CD4-positive, alpha-beta T cell (primary cell): ENCODE data around the gene GRM8. TPM values are rescaled to one million over a fixed set of nuclear protein-coding genes. Genes with fewer than 3 reads are reported as not detected.

ENCODE experiments used
- ATAC-seq: fragments of 200-7000 bp; cut with Tn5 transposase; one replicate; pipeline ENCODE4 v1.10.0; 2022; ENCODE audit warnings: mild to moderate bottlenecking; ENCODE audit not compliant: poor library complexity
- CTCF ChIA-PET: fragments of 350-600 bp; sonication (Branson Sonifier 250); formaldehyde crosslinking; loops from one replicate; lab custom pipeline; 2021; ENCODE audit warnings: antibody characterized with exemption, inconsistent platforms; lab: Charles Lee
- POLR2A ChIA-PET: fragments of 350-600 bp; sonication (Branson Sonifier 250); formaldehyde crosslinking; loops from one replicate; lab custom pipeline; 2021; ENCODE audit warnings: antibody characterized with exemption, inconsistent platforms; lab: Charles Lee
- DNase-seq, 14 experiments: peaks; one replicate each; pipeline ENCODE4 v3.0.0-alpha.2; 2013 to 2020; ENCODE audit warnings: mixed read lengths in 2 of 14
- H3K27ac ChIP-seq, 2 donors: one replicate each; pipeline versions ENCODE4 v1.5.1 to v1.7.0; 2013; ENCODE audit warnings: low read length in 2 of 2, low read depth in 1 of 2, mild to moderate bottlenecking in 1 of 2
- H3K27me3 ChIP-seq, 2 experiments: 1 replicate in 1 of 2; 2 replicates in 1 of 2; pipeline versions ENCODE4 v1.6.1 to v1.7.0; 2013; ENCODE audit warnings: low read length in 2 of 2, control low read depth in 1 of 2, mild to moderate bottlenecking in 1 of 2, moderate library complexity in 1 of 2; ENCODE audit not compliant: insufficient read depth in 2 of 2, control insufficient read depth in 1 of 2
- H3K36me3 ChIP-seq: one replicate; pipeline ENCODE4 v1.6.1; 2013; ENCODE audit warnings: low read length, control low read depth; ENCODE audit not compliant: insufficient read depth
- H3K4me1 ChIP-seq: one replicate; pipeline ENCODE4 v1.6.1; 2013; ENCODE audit warnings: low read length, control low read depth; ENCODE audit not compliant: insufficient read depth
- H3K4me3 ChIP-seq: one replicate; pipeline ENCODE4 v1.5.1; 2013; ENCODE audit warnings: mild to moderate bottlenecking, low read length, moderate library complexity
- H3K9me3 ChIP-seq, 2 experiments: 1 replicate in 1 of 2; 2 replicates in 1 of 2; pipeline versions ENCODE4 v1.6.1 to v1.7.0; 2013; ENCODE audit warnings: low read length in 2 of 2, mild to moderate bottlenecking in 2 of 2, control low read depth in 1 of 2, moderate library complexity in 1 of 2; ENCODE audit not compliant: control insufficient read depth in 1 of 2, insufficient read depth in 1 of 2
- H3K27ac Mint-ChIP-seq: one replicate; pipeline ENCODE4 v1.8.0; 2020; ENCODE audit warnings: mixed read lengths
- H3K27me3 Mint-ChIP-seq: one replicate; pipeline ENCODE4 v1.8.0; 2021; ENCODE audit warnings: mixed read lengths
- H3K36me3 Mint-ChIP-seq: one replicate; pipeline ENCODE4 v1.8.0; 2021; ENCODE audit warnings: low read depth, mixed read lengths
- H3K4me1 Mint-ChIP-seq: one replicate; pipeline ENCODE4 v1.8.0; 2021; ENCODE audit warnings: low read depth, mixed read lengths
- H3K4me3 Mint-ChIP-seq: one replicate; pipeline ENCODE4 v1.8.0; 2020; ENCODE audit warnings: mild to moderate bottlenecking, mixed read lengths
- H3K9me3 Mint-ChIP-seq: one replicate; pipeline ENCODE4 v1.8.0; 2020; ENCODE audit warnings: mixed read lengths
- intact Hi-C, 2 experiments: fragments of 100-400 bp; cut with DNase I in 1 of 2; cut with micrococcal nuclease in 1 of 2; formaldehyde crosslinking; loops; one replicate each; pipeline versions ENCODE4 v1.15.1 to v1.9.0; 2023 to 2025; cut with DNase I, micrococcal nuclease
- total RNA-seq, 174 experiments: library from RNA in 2 of 174; stranded (reverse) in 2 of 174; gene quantifications; one replicate each; pipeline ENCODE4 v1.2.3 and lab custom pipeline; 2021 to 2026
- TF ChIP-seq, protein P1 (sequence below): fragments of 200-600 bp; IDR thresholded peaks from one replicate; pipeline ENCODE4 v1.8.0; 2022; ENCODE audit warnings: antibody characterized with exemption, mild to moderate bottlenecking

Gene GRM8
- total RNA-seq, 2 experiments from 2014 or later: not detected

DNA sequence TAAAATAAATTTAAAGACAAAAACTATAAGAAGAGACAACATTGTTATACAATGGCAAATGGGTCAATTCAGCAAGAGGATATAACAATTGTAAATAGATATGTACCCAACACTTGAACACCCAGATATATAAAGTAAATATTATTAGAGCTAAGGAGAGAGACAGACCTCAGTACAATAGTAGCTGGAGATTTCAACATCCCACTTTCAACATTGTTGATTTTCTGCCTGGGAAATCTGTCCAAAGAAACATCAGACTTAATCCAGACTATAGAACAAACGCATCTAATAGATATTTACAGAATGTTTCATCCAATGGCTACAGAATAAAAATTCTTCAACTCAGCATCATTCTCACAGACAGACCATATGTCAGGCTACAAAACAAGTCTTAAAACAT is 256.1 kb downstream of the GRM8 start:
- Mint-ChIP-seq H3K36me3 (no peaks in the 10 kb centered on the region), H3K27ac (no peak overlapping the region), H3K27me3 (peaks cover 38% of the 10 kb centered on the region), H3K4me3 (no peak overlapping the region), H3K4me1 (no peaks in the 10 kb centered on the region), H3K9me3 (no peaks in the 10 kb centered on the region)
- no peak overlapping the region for H3K4me3 ChIP-seq
- CTCF ChIA-PET: no interaction called here
- DNase-seq (no peak), ATAC-seq (no peak)
- no peaks in the 10 kb centered on the region for H3K36me3 ChIP-seq
- no peak overlapping the region for H3K27ac ChIP-seq
- TF ChIP-seq, protein P1, sequence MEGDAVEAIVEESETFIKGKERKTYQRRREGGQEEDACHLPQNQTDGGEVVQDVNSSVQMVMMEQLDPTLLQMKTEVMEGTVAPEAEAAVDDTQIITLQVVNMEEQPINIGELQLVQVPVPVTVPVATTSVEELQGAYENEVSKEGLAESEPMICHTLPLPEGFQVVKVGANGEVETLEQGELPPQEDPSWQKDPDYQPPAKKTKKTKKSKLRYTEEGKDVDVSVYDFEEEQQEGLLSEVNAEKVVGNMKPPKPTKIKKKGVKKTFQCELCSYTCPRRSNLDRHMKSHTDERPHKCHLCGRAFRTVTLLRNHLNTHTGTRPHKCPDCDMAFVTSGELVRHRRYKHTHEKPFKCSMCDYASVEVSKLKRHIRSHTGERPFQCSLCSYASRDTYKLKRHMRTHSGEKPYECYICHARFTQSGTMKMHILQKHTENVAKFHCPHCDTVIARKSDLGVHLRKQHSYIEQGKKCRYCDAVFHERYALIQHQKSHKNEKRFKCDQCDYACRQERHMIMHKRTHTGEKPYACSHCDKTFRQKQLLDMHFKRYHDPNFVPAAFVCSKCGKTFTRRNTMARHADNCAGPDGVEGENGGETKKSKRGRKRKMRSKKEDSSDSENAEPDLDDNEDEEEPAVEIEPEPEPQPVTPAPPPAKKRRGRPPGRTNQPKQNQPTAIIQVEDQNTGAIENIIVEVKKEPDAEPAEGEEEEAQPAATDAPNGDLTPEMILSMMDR: no peak
- H3K4me1 ChIP-seq: no peaks in the 10 kb centered on the region
- H3K27me3 ChIP-seq: no peaks in the 10 kb centered on the region
- intact Hi-C loops: no loop called here
- H3K9me3 ChIP-seq: no peaks in the 10 kb centered on the region
- POLR2A ChIA-PET: no interaction called here

DNA sequence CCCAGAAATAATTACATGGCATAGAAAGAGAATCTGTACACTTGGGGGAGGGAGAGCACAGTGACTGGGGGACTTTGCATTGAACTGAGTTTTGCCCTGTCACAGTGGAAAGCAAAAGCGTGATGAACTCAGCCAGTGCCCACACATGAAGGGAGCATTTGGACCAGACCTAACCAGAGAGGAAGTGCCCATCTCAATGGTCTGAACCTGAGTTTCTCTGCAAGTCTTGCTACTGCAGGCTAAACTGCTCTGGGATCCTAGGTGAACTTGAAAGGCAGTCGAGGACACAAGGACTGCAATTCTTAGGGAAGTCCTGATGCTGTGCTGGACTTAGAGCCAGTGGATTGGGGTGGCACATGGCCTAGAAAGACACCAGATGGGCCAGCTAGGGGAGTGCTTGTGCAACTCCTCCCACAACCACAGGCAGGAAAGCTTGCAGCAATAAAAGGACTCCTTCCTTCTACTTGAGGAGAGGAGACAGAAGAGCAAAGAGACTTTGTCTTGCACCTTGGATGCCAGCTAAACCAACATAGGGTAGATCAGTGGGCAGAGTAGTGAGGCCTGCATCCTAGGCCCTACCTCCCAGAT is 259.0 kb downstream of the GRM8 start:
- POLR2A ChIA-PET: interaction anchor here (0.7 kb wide), 1 partner anchor 219 kb away, joined by 3 read pairs; no protein-coding TSS in a partner anchor
- no peak overlapping the region for H3K27ac Mint-ChIP-seq
- intact Hi-C loops: no loop called here
- DNase-seq (no peak), ATAC-seq (no peak)
- no peaks in the 10 kb centered on the region for H3K36me3 Mint-ChIP-seq
- H3K4me1 Mint-ChIP-seq: no peaks in the 10 kb centered on the region
- no peaks in the 10 kb centered on the region for H3K9me3 ChIP-seq
- H3K4me1 ChIP-seq: no peaks in the 10 kb centered on the region
- H3K27me3 ChIP-seq: no peaks in the 10 kb centered on the region
- H3K27me3 Mint-ChIP-seq: peaks cover 33% of the 10 kb centered on the region
- H3K9me3 Mint-ChIP-seq: no peaks in the 10 kb centered on the region
- H3K4me3 Mint-ChIP-seq: no peak overlapping the region
- no peak overlapping the region for H3K4me3 ChIP-seq
- CTCF ChIA-PET: no interaction called here
- no peak overlapping the region for H3K27ac ChIP-seq
- H3K36me3 ChIP-seq: no peaks in the 10 kb centered on the region
- TF ChIP-seq, protein P1: no peak

DNA sequence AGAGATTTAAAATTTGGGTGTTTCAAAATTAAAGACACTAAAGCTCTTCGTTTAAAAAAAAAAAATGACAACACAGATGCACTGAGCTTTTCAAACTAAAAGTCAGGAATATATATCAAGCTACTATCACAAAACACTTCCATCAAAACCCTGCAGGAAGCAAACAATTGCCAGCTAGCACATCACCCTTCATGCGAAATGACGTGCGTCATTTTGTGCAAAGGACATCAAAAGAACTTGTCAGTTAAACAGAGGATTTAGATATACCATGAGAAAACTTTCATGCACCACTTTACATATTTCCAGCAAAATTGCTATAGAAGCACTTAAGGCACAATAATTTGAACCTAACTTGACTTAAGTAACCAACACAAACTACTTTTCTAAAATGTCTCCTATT is 264.7 kb downstream of the GRM8 start:
- Histone ChIP-seq H3K4me1 (no peaks in the 10 kb centered on the region), H3K4me3 (no peak overlapping the region), H3K36me3 (no peaks in the 10 kb centered on the region), H3K27ac (no peak overlapping the region), H3K9me3 (no peaks in the 10 kb centered on the region), H3K27me3 (no peaks in the 10 kb centered on the region)
- ChIA-PET POLR2A (no interaction called here), CTCF (no interaction called here)
- intact Hi-C loops: no loop called here
- Mint-ChIP-seq H3K27me3 (peaks cover 9% of the 10 kb centered on the region), H3K4me3 (no peak overlapping the region), H3K4me1 (no peaks in the 10 kb centered on the region), H3K36me3 (no peaks in the 10 kb centered on the region), H3K9me3 (no peaks in the 10 kb centered on the region), H3K27ac (no peak overlapping the region)
- ATAC-seq (no peak), DNase-seq (no peak)
- TF ChIP-seq, protein P1: no peak
